HG03432 (cell line): Measurements from ENCODE around the gene HDAC4.

Source experiments
- ATAC-seq: cut with Tn5 transposase; IDR thresholded peaks from one replicate; pipeline ENCODE4 v1.9.1; 2021; ENCODE audit warnings: mild to moderate bottlenecking, moderate library complexity; ENCODE audit not compliant: unreplicated experiment

HDAC4 gene

DNA sequence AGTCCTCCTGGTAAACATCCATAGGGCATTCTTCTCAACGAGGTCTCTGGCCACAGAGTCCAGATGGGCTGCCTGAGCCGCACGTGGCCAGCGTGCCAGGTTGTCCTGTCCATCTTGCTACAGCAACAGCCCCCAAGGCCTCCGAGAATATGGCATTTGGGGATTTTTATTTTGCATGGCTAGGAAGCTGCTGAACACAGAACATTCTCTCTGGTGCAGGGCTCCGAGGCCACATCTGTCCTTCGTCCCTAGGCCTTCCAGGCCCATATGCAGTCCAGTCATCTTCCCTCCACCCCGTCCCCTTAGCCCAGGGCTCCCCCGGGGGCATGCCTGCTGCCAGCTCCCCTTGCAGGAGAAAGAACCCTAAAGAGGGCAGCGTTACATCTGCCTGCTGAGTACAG lies 2.3 kb downstream of the HDAC4 start:
- ATAC-seq = no peak

- no peak for ATAC-seq
Observed at GRCh38 chr2:239397931-239398471, 2.8 kb downstream of the HDAC4 start.

GRCh38 chr2:239396881-239397681 lies 3.7 kb downstream of the HDAC4 start:
- ATAC-seq = no peak

DNA sequence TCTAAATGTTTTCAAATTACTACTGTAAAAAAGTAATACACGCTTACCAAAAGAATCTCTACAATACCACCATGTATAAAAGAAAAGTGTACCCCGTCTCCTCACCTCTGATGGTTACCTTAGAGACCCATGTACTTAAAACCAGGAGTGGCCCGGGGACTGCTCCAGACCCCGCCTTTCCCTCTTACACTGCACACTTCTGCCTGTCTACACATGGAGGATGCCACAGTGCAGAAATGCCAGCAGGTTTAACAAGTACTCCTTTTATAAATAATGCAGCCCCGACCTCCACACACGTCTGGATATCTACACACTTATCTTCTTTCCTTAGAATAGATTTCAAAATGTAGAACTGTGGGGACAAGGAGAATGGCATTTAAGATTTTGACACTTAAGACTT lies 5.3 kb downstream of the HDAC4 start:
- no peak for ATAC-seq

DNA sequence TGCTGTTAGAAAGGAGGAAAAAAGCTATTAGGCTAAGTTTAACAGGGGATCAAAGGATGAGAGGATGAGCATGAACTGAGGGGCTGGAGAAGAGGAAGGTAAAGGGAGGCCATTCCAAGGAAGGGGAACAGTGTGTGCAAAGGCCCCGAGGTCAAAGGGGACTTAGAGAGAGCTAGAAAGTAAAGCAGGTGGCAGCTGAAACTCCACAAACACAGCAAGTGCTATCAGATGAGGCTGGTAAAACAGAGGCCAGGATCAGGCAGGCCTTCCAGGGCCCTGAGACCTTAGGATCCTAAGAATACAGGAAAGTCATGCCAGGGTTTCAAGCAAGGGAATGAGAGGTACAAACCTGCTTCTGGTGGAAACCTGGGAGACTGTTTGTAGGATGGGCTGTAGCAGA lies 5.8 kb downstream of the HDAC4 start:
- no peak for ATAC-seq

GRCh38 chr2:239394346-239394945 lies 6.4 kb downstream of the HDAC4 start:
- ATAC-seq = no peak

GRCh38 chr2:239393941-239394340 lies 6.9 kb downstream of the HDAC4 start:
- no peak for ATAC-seq

DNA sequence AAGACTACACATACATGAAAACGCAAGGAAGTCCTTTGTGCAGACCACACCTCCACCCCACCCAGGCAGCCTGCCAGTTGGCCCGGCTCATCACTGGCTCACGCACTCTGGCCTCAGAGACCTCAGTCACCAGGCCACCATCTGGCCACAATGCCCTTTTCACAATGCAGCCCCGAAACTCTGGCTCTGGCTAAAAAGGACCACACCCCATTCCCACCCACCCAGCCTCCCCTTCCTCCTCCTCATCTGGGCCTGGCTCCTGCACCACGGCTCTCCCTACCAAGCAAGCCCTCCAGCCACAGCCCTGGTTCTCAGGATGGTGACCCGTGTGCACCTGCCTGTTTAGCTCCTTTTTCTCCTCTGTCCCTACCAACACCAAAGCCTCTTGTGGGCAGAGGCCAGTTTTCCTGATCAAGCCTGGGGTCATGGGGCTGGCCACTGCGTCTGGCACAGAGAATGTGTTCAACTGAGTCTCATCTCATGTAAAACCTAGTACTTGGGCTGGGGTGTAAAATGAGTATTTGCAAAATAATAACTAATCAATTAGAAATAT lies 7.4 kb downstream of the HDAC4 start:
- no peak for ATAC-seq

- ATAC-seq = no peak
Observed at GRCh38 chr2:239392688-239393387, 8.0 kb downstream of the HDAC4 start.

DNA sequence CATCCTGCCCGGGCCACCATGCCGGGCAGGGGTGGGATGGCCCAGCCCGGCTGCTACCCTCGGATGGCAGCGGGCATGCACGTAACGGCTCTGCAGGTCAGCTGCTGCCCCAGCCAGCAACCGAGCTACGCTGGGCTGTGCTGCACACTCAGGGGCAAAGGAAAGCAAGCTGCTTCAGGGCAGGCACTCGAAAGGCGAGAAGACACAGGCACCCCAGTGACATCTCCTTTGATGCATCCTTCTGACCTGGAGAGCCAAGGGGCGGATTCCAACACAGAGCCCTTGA lies 8.8 kb downstream of the HDAC4 start:
- no peak for ATAC-seq

GRCh38 chr2:239391286-239392071 lies 9.3 kb downstream of the HDAC4 start:
- no peak for ATAC-seq

DNA sequence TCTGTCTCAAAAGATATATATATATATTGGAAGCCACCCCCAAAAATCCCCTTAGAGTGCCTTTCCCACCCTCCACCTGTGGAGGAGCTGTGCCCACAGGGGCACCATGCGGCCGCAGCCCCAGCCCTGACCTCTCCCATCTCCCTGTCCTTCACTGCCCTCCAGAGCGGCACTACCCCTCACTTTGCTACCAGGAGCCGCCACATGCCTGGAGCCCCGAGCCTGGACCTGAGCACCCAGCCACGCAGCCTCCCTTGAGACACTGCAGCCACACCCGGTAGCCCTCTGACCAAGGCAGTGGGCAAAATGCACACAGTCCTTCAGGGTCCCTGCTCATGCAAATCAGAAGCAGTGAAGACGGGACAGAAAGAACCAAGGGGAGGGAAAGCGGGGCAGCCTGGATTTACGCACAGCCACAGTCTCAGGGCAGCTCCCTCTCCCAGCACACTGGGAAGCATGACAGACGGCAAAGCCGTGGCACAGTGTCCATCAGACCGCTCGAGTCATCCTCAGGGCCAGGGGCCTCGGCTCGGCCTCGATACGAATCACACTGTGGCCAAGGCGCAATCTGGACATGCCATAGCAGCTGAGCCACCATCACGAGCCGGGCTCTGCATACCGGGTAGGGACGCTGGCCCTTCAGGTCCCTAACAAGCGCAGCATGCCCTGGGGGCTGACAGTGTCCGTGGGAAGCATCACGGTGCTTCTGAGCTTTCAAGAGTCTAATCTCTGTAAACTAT lies 10.1 kb downstream of the HDAC4 start:
- no peak for ATAC-seq

DNA sequence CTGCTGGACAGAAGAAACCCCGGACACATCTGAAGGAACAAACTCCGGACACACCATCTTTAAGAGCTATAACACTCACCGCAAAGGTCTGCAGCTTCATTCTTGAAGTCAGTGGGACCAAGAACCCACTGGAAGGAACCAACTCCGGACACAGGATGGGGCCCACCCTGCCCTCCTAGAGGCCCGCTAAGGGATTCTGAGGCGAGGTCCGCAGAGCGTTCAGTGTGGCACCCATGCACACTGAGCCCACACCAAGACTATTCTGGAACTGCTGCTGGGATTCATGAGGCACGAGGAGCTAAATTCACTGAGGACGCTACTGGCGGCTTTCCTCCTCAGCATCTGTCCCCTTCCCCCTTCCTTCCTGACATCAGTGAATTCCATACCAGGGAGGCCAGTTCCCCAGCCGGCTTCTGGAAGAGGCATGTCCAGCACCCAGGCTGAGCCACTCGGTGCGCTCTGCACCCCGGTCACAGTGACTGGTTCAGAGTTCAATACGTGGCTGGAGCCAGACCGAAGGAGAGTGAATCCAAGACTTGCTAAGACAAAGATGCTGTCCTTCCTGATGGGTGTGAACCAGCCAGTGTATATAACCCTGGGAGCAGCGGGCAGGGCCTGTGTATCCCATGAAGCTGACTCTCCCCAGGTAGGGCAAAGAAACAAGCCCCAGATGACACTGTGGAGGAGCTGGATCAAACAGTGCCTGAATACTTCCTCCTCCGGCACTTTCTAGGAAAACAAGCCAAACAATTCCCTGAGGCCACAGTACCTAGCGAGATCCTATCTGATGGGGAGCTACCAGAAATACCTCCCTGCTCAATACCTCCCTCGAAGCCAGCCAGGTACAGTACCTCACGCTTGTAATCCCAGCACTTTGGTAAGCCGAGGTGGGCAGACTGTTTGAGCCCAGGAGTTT lies 11.1 kb downstream of the HDAC4 start:
- ATAC-seq = no peak

DNA sequence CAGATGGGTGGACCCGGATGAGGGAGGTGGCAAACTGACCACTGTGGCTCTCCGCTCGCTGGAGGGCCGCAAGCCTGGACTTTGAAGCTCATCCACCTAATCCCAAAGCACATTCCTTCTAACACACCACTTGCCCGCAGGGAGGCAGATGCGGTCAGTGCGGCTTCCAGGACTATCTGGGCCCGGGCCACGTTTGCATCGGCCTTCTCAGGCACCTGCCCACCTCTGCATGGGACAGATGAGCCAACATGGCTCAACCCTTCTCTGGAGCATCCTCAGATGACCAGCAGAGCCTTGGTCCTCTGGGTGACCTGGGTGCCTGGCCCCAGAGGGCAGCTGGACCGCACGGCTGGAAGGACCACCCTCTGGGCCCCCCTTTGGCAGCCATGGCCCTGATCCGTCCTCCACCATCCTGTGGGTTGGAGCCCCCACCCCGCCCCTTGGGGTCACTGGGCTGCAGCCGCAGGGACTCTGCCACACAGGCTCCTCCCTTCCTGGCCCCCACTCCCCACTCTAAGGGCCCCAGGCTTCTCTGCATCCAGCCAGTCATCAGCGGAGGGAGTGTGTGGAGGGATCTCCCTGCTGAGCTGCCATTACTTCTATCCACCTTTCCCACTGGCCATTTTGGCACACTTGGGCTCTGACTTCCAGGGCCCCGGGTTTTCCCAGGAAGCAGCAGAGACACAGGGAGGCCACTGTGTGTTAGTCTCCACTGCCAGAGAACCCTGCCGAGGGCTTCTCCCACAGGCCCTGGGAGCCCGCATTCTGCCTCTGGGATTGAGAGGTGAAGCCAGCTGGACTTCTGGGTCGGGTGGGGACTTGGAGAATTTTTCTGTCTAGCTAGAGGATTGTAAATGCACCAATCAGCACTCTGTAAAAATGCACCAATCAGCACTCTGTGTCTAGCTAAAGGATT lies 12.3 kb downstream of the HDAC4 start:
- no peak for ATAC-seq

DNA sequence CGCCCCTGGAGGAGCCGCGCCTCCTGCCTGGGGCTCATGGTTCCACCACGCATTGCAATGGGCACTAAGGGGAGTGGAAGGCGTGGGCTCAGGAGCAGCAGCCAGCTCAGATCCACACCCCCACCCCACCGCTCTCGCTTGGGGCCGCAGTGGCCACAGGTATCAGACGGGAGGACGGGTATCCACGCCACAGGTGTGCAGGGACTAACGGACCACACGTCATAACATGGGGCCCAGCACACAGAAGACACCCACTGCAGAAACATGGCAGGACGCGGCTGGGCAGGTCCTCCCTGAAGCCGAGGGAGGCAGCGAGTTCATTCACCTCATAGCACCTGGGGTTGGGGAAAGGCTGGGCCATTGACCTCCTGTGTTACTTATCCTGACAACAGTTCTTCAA lies 13.0 kb downstream of the HDAC4 start:
- no peak for ATAC-seq

GRCh38 chr2:239386872-239387445 lies 13.9 kb downstream of the HDAC4 start:
- ATAC-seq = no peak

- no peak for ATAC-seq
Observed at GRCh38 chr2:239386001-239386670, 14.7 kb downstream of the HDAC4 start.
